ENCODE results near the gene ZNF429.

GRCh38 chr19:21581646-21582240, 76.3 kb downstream of the ZNF429 start:
- TF ChIP-seq, protein P1, sequence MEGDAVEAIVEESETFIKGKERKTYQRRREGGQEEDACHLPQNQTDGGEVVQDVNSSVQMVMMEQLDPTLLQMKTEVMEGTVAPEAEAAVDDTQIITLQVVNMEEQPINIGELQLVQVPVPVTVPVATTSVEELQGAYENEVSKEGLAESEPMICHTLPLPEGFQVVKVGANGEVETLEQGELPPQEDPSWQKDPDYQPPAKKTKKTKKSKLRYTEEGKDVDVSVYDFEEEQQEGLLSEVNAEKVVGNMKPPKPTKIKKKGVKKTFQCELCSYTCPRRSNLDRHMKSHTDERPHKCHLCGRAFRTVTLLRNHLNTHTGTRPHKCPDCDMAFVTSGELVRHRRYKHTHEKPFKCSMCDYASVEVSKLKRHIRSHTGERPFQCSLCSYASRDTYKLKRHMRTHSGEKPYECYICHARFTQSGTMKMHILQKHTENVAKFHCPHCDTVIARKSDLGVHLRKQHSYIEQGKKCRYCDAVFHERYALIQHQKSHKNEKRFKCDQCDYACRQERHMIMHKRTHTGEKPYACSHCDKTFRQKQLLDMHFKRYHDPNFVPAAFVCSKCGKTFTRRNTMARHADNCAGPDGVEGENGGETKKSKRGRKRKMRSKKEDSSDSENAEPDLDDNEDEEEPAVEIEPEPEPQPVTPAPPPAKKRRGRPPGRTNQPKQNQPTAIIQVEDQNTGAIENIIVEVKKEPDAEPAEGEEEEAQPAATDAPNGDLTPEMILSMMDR (IDR thresholded peaks at IDR 0.05; ENCODE audit: insufficient read depth, low read length, poor library complexity, severe bottlenecking): no peak
- no peak for TF ChIP-seq EZH2phosphoT487 (conservative IDR thresholded peaks at IDR 0.05; ENCODE audit: low read length)
